ENCODE results near the gene PCDHA2. TPM values are rescaled to one million over a fixed set of nuclear protein-coding genes. Genes with fewer than 3 reads are reported as not detected.

PCDHA2 gene
- total RNA-seq, 1 experiment from 2014 or later = 0.20 TPM

DNA sequence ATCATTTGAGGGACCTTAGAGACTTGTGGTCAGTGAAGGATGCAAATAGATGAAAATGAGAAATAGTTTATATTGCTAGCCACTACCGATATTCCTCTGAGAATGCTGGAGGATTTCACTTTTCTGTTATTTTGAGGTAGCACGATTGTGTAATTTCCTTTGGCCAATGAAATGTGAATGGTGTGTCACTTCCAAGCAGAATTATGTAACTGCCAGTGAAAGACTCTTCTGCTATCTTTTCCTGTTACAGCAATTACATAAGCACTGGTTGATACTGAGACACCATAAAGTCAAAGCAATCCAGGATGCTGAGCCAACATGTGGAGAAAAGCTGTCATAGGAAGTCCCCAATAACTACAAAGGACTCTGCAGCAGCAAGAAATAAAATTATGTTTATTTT is 3.6 kb upstream of the PCDHA2 start:
- 0 out of 4 replicates have a peak, but pooled peaks cover 0 to under 1% of the 10 kb centered on the region in 2 experiments for H3K4me1 Mint-ChIP-seq

More for the DNA sequence above, 3.6 kb upstream of the PCDHA2 start:
- H3T11ph ChIP-seq (ENCODE audit: low read length) = no peak overlapping the region
- H2BK12ac ChIP-seq (ENCODE audit: insufficient read length, low read depth, low read length) = no peak overlapping the region
- H3K18ac ChIP-seq (ENCODE audit: insufficient read length, low read depth, low read length) = no peak overlapping the region
- no peak overlapping the region for H3K23ac ChIP-seq (ENCODE audit: insufficient read length, low read depth, low read length)
- no peak overlapping the region for H3K4ac ChIP-seq (ENCODE audit: low read depth, low read length)
- no peak overlapping the region for H2BK120ac ChIP-seq (ENCODE audit: low read depth, low read length, poor library complexity, severe bottlenecking)
- no peak overlapping the region for H2BK20ac ChIP-seq (ENCODE audit: low read depth, low read length, poor library complexity, severe bottlenecking)
- H3K79me2 ChIP-seq (ENCODE audit: insufficient read depth, low read length) = no peaks in the 10 kb centered on the region
- no peaks in the 10 kb centered on the region for H3K27me3 Mint-ChIP-seq (ENCODE audit: low read depth)
- H2BK5ac ChIP-seq (ENCODE audit: insufficient read length, low read length) = no peak overlapping the region
- no peak overlapping the region for H2AFZ ChIP-seq (ENCODE audit: low read length)
- no peak overlapping the region for H2BK15ac ChIP-seq (ENCODE audit: low read depth, low read length)
- no peak overlapping the region for H4K8ac ChIP-seq (replicated peaks; ENCODE audit: insufficient read length, low read depth, low read length)
- H3K9me3 ChIP-seq (ENCODE audit: control insufficient read depth, low read depth, low read length) = no peaks in the 10 kb centered on the region
- no peak for DNase-seq
- H3K14ac ChIP-seq (ENCODE audit: insufficient read depth, low read length) = no peak overlapping the region
- no peak overlapping the region for H3K9ac ChIP-seq (ENCODE audit: extremely low read depth, insufficient read length, low read length)
- H4K91ac ChIP-seq (ENCODE audit: insufficient read length, low read depth, low read length) = no peak overlapping the region
- H3K27ac Mint-ChIP-seq = no peak overlapping the region
- no peaks in the 10 kb centered on the region for H3K27me3 ChIP-seq (ENCODE audit: insufficient read depth, low read length)
- WGBS (ENCODE audit: extremely low coverage, insufficient read length, low lambda C conversion rate) = no CpG with 5 or more reads among the region's 2 CpGs
- no peak overlapping the region for H2AK5ac ChIP-seq (ENCODE audit: insufficient read length, low read length)
- no peak overlapping the region for H3K4me3 Mint-ChIP-seq
- TF ChIP-seq, protein P1, sequence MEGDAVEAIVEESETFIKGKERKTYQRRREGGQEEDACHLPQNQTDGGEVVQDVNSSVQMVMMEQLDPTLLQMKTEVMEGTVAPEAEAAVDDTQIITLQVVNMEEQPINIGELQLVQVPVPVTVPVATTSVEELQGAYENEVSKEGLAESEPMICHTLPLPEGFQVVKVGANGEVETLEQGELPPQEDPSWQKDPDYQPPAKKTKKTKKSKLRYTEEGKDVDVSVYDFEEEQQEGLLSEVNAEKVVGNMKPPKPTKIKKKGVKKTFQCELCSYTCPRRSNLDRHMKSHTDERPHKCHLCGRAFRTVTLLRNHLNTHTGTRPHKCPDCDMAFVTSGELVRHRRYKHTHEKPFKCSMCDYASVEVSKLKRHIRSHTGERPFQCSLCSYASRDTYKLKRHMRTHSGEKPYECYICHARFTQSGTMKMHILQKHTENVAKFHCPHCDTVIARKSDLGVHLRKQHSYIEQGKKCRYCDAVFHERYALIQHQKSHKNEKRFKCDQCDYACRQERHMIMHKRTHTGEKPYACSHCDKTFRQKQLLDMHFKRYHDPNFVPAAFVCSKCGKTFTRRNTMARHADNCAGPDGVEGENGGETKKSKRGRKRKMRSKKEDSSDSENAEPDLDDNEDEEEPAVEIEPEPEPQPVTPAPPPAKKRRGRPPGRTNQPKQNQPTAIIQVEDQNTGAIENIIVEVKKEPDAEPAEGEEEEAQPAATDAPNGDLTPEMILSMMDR (conservative IDR thresholded peaks at IDR 0.05) = no peak
- no peak overlapping the region for H3K56ac ChIP-seq (ENCODE audit: insufficient read length, low read depth, low read length)
- H4K20me1 ChIP-seq (ENCODE audit: control insufficient read depth, insufficient read depth, insufficient read length) = no peaks in the 10 kb centered on the region
- H3K23me2 ChIP-seq (ENCODE audit: insufficient read length, low read depth, low read length, poor library complexity, severe bottlenecking) = peaks cover 2% of the 10 kb centered on the region
- H3K4me2 ChIP-seq (ENCODE audit: insufficient read depth, insufficient read length, low read length) = no peak overlapping the region
- H3K4me1 ChIP-seq (ENCODE audit: insufficient read depth, low read length) = no peaks in the 10 kb centered on the region
- no peak overlapping the region for H3K27ac ChIP-seq (ENCODE audit: insufficient read length, low read depth, low read length)
- H4K5ac ChIP-seq (ENCODE audit: insufficient read length, low read depth, low read length) = no peak overlapping the region
- peaks cover 9 to 32% (median 13%) of the 10 kb centered on the region in 3 experiments for H3K36me3 Mint-ChIP-seq (ENCODE audit: insufficient read depth in 1 of 3, low read depth in 3 of 3)
- H3K9me3 Mint-ChIP-seq = peaks cover 68 to 83% of the 10 kb centered on the region in 2 experiments
- H3K79me1 ChIP-seq (ENCODE audit: insufficient read depth, low read depth, low read length, poor library complexity, severe bottlenecking) = no peaks in the 10 kb centered on the region
